Germinal center (tissue), 1 donor: Measurements from ENCODE around the gene ZNF410.
A peak's percentile ranks its signal among the peaks of the same experiment; 100 is the strongest.
"Not testable (repeated sequence)": the region's sequence is repeated elsewhere in the genome, so short reads cannot be mapped to it uniquely, and the experiment has no call there.

ENCODE experiments used
- DNase-seq: peaks from one replicate; pipeline ENCODE4 v3.0.0; 2012; ENCODE audit warnings: mixed read lengths, low spot score

The ZNF410 gene

DNA sequence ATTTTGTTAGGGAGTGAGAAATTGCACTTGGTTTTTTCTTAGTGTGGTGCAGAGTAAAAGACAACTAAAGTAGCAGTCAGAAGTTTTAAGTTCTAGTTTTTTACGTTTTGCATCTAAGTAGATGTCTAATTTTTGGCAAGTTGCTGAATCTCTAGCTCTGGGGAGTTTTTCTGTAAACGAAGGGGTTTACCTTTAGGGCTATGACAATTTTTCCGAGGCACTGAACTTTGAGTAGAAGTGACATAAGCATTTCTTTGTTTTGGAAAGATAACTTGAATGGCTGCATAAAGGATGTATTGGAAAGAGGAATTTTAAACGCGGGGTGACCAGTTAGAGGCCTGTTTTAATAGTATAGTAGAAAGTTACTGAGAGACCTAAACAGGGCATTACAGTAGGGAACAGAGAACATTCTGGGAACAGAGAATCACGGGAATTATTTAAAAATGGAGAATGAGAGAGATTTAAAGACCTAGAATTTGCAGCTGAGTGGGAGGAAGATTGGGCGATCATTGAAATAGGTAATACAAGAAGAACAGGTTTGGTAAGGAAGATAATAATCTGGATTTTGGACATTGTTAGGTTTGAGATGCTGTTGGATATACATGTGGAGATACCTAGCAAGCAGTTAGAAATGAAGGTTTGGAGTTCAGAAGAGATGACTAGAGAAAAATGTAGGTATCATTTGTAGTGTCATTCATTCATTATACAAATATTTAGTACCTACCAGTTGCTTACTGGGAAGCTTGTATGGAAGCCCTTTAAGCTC lies 1.2 kb downstream of the ZNF410 start:
- peak; percentile 10 for DNase-seq

DNA sequence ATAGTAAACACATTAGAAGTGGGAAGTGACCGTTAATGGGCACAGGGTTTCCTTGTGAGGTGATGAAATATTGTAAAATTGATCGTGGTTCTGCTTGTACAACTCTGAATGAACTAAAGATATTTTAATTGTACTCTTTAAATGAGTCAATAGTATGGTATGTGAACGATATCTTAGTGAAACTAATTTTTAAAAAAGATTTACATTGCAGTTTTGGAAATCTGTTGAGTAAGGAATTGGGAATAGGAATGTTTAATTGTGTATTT lies 1.7 kb downstream of the ZNF410 start:
- DNase-seq, result no peak

- no peak for DNase-seq
Measured at GRCh38 chr14:73888971-73889370, 2.3 kb downstream of the ZNF410 start.

- DNase-seq, result no peak
Measured at GRCh38 chr14:73889376-73889775, 2.7 kb downstream of the ZNF410 start.

DNA sequence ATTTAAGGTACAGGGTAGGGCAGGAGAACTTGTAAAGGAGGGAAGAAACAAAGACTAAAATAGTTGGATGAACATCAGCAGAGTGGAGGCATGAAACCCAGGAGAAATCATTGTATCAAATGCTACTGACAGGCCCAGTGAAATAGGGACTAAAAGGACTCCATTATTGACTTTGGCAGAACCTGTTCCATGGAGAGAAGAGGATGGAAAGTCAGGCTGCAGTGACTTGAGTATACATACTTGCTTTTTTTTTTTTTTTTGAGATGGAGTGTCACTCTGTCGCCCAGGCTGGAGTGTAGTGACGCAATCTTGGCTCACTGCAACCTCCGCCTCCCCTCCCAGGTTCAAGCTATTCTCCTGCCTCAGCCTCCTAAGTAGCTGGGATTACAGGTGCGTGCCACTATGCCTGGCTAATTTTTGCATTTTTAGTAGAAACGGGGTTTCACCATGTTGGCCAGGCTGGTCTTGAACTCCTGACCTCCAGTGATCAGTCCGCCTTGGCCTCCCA lies 7.6 kb downstream of the ZNF410 start:
- DNase-seq, result not testable (repeated sequence)

DNA sequence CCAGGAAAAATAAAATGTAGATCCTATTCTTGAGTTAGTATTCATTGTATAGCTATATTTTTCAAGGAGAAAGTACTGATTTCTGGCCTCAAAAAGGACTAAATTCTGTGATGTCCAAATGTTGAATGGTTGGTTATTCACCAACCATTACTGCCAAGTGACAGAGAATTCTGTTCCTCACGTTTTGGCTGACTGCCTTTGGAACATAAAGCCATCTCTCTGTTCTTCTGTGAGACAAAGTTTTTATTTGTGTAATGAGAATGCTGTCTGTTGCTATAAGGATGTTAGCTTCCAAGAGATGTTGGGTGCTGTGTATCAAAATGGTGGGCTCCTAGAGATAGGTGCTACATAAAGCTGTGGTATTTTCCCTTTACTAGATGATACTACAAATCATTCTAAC lies 9.3 kb downstream of the ZNF410 start:
- no peak for DNase-seq

GRCh38 chr14:73896521-73896920 lies 9.9 kb downstream of the ZNF410 start:
- no peak for DNase-seq

- DNase-seq, result no peak
Measured at GRCh38 chr14:73903028-73903427, 16.4 kb downstream of the ZNF410 start.

DNA sequence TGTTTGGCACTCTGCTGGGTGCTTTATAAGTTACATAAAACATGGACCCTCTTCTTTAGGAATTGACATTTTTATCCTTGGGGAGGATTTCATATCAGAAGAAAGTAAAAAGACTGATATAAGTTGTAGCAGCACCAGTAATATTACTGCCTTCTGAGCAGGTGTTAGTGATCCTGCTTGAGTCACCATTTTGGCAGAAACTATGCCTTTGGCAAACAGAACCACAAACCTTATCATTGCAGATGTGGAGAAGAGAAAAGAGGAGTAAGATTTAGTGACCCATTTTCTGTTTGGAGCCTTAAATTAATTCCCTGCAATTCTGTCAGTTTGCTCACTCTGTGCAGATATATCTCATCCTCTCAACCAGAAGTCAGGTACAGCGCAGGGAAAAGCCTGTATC lies 23.0 kb downstream of the ZNF410 start:
- DNase-seq, result no peak

DNA sequence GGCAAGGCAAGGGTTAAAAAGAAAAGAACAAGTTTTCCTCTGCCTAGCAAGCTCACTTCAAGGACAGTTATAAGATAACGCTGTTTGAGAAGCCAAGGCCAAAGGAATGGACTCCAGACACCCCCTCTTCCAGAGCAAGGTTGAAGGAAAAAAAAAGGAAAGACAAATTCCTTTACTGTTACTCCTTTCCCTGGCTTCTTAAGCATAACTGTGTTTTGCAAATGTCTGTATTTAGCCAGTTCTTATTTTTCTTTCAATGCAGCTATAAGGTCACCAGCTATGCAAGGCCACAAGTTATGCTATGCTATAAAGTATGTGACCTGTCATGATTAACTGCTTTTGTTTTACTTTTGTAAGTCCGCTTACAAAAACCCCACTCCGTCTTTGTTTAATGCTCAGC lies 26.6 kb downstream of the ZNF410 start:
- DNase-seq, result no peak

DNA sequence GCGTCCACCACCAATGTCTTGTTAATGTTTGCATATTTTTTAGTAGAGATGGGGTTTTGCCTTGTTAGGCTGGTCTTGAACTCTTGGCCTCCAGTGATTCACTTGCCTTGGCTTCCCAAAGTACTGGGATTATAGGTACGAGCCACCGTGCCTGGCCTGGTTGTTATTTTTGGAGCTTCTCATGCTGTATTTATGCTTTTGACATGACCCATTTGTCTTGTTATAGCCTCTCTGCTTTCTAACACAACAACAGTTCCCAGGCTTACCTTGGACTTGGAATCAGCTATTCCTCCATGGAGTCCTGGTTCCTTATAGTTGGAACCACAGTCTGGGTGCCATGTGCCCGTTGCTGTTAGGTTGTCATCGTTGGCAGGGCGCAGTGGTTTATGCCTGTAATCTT lies 29.7 kb downstream of the ZNF410 start:
- DNase-seq, result no peak

DNA sequence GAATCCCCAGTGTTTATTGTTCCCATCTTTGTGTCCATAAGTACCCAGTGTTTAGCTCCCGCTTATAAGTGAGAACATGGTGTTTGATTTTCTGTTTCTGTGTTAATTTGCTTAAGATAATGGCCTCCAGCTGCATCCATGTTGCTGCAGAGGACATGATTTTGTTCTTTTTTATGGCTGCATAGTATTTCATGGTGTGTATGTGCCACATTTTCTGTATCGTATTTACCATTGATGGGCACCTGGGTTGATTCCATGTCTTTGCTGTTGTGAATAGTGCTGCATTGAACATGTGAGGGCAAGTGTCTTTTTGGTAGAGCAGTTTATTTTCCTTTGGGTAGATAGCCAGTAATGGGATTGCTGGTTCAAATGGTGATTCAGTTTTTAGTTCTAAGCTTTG lies 32.8 kb downstream of the ZNF410 start:
- not testable (repeated sequence) for DNase-seq

DNA sequence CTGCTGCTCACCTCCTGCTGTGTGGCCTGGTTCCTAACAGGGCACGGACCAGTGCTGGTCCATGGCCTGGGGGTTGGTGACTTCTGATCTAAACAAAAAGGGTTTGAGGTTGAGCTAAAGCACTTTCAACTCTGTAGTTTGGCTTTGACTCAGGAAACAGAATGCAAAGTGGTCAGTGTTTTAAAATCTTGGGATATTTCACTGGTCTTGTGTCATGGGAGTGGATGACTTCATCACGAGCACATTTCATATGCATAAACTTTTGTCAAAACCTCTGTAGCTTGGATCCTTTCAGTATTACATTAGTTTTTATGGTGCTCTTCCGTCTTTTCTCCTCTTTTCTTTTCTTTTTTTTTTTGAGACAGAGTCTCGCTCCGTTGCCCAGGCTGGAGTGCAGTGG lies 37.7 kb downstream of the ZNF410 start:
- DNase-seq, result no peak

DNA sequence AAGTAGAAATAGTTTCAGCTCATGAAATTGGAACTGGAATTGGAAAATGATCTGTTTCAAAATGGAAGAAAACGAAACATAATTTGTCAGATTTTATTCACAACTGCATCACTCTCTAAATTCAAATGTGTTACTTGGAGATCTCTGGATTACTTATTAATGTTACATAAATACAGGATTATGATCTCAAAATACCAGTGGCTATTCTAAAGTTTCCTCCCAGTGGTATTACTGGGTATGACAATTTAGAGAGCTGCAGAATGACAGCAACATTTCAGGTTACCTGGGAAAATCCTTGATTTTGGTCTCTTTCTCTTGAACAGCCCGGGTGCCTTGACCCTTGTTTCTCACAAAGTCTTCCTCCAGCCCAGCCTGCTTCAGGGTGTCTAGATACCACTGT lies 49.0 kb downstream of the ZNF410 start:
- peak; percentile 49 for DNase-seq

GRCh38 chr14:73936548-73936947 lies 49.9 kb downstream of the ZNF410 start:
- no peak for DNase-seq

- no peak for DNase-seq
Measured at GRCh38 chr14:73937012-73937411, 50.4 kb downstream of the ZNF410 start.

DNA sequence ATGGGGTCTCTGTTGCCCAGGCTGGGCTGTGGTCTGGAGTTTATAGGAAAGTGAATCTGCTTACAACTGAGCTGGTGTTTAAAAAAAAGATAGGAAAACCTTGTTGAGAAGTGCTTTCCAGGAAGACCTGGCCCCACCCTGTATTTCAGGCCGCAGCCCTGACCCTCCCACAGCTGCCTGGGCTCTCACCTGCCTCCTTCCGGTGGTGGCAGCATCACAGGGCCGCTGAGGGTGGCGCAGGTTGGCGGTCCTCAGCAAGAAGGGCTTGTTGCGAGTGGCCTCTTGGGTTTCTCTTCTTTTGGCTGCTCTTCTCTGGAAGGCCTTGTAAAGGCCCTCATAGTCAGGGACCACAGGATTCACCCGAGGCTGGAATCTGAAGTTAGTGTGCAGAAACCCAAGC lies 55.5 kb downstream of the ZNF410 start:
- no peak for DNase-seq

GRCh38 chr14:73943083-73943482 lies 56.4 kb downstream of the ZNF410 start:
- DNase-seq, result no peak

- no peak for DNase-seq
Measured at GRCh38 chr14:73944432-73945158, 57.9 kb downstream of the ZNF410 start.

GRCh38 chr14:73945159-73945670 lies 58.6 kb downstream of the ZNF410 start:
- no peak for DNase-seq

DNA sequence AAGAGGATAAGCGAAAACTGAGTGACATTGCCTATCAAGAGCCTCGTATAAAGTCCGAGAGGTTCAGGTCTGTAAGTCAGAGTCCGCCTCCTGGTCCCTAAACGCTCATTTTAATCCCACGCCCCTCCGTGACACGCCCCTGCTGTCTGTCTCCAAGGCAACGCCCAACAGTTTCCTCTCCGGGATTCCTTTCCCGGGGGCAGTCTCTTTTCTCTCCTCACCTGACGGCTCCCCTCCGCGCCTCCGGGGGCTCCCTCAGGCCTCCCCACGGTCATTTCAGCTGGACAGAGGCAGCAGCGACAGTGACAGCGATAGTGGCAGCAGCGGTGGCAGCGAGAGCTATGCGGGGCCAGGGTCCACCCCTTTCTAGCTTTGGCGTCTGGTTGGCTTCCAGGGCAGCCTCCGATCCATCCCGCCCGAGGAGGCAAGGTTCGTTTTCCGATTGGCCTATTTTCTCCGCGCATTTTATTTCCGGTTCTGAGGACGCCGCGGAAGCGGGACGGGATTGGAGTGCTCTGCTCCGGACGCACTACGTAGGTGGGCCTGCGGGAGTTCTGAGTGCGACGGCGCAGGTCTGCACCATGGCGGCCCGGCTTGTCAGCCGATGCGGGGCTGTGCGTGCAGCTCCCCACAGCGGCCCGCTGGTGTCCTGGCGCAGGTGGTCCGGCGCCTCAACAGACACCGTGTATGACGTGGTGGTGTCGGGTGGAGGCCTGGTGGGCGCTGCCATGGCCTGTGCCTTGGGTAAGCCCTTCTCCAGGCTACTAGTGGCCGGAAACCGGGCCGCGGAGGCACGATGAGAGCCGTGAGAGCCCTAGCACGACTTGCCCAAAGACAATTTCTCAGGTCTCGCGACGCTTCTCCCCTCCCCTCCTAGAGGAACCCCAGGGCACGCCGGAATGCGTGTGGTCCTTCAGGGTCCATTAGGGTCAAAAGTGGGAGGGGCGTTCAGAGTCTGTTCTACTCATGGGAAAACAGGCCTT lies 63.4 kb downstream of the ZNF410 start, which contains the start of the genes COQ6 and FAM161B:
COQ6 (plus strand) TSS at position 551 of the 983 bp plus-strand sequence; CDS start at position 582, 31 bp downstream.
FAM161B (minus strand) TSS at position 343 of the 983 bp plus-strand sequence; CDS start at position 275, 68 bp downstream.
- peak; percentile 87 for DNase-seq

DNA sequence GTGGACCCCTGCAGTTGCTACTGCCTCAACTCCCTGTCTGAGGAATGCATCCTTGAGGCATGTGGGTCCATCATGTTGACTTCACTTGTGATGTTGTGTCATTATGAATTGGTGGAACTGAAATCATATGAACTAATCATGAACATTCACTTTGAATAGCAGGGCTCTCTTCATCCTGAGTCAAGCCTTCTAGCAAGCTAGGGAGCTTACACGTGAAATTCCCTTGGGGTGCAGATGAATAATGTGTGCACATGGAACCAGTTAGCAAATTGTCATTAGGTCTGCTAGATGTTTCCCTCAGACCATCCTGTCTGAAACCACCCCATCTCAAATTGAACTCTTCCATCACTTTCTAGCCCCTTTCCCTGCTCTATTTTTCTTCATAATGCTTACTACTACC lies 67.1 kb downstream of the ZNF410 start:
- no peak for DNase-seq
